COLO668 (cell line): Measurements from ENCODE around the gene NUP153.
"Not testable (repeated sequence)": the region's sequence is repeated elsewhere in the genome, so short reads cannot be mapped to it uniquely, and the experiment has no call there.

Experiments
- DNase-seq: peaks from one replicate; lab custom pipeline; 2025; ENCODE audit not compliant: unreplicated experiment; lab: John Stamatoyannopoulos, UW

The NUP153 gene

DNA sequence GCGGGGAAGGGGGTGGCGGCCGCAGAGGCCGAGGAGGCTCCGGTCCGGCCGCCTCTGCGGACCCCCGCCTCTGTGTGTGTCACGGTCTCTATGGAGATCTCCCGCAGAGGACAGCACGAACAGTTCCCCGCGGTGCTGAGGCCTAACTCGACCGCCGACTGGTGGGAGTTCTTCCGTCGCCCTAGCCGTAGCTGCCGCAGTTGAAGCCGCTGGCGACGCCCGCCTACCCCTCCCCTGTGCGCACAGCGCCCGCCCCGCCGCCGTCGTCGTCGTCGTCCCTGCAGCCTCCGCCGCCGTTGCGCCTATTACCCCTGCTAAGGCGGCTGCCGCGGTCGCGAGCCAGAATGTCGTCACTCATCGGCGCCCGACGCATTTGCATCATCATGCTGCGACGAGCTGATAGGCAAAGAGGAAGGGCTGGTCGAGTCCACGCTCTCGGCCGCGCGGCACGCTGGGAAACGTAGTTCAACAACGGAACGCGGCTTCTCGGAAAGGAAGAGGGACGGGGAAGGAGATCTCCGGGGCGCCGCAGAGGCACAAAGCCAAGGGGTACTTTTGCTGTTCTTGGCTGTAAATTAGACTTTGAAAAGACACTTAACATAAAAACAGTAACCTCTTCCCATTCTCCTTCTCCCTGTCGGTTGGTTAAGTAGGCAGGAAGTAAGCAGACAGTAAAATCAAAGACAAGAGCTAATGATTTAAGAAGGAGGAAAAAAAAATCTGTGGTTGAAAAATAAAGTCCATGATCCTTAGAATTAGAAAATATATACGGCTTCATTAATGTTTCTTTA lies at the start of gene NUP153:
Gene NUP153 (minus strand): TSS at position 346 of the 791 bp plus-strand sequence. CDS start 538 bp downstream, outside the sequence.
- DNase-seq: peak; percentile 97

DNA sequence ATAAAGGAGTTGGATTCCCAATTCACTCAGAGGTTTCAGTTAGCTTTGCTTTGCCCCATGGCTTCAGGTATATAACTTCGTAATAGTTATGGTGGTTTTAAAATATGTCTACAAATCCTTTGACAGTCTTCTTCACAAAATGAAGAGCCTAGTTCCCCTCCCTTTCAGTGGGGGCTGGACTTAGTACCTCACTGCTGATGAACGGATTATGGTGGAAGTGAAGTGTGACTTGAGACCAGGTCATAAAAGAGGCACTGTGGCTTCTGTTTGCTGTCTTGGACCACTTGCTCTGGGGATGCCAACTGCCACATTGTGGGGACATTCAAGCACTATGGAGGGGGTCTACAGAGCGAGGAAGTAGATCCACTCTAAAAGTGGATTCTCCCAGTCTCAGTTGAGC lies 47.5 kb upstream of the NUP153 start:
- DNase-seq: no peak

DNA sequence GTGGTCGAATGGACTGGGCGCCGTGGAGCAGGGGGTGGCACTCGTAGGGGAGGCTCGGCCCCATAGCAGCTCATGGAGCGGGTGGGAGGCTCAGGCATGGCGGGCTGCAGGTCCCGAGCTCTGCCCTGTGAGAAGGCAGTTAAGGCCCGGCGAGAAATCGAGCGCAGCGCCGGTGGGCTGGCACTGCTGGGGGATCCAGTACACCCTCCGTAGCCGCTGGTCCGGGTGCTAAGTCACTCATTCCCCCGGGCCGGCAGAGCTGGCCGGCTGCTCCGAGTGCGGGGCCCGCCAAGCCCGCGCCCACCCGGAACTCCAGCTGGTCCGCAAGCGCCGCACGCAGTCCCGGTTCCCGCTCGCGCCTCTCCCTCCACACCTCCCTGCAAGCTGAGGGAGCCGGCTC lies 38.6 kb upstream of the NUP153 start:
- DNase-seq: not testable (repeated sequence)

DNA sequence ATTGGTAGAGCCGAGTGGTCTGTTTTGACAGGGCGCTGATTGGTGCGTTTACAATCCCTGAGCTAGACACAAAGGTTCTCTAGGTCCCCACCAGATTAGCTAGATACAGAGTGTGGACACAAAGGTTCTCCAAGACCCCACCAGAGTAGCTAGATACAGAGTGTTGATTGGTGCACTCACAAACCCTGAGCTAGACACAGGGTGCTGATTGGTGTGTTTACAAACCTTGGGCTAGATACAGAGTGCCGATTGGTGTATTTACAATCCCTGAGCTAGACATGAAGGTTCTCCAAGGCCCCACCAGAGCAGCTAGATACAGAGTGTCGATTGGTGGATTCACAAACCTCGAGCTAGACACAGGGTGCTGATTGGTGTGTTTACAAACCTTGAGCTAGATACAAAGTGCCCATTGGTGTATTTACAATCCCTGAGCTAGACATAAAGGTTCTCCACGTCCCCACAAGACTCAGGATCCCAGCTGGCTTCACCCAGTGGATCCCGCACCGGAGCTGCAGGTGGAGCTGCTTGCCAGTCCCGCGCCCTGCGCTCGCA lies 38.1 kb upstream of the NUP153 start:
- DNase-seq: not testable (repeated sequence)

DNA sequence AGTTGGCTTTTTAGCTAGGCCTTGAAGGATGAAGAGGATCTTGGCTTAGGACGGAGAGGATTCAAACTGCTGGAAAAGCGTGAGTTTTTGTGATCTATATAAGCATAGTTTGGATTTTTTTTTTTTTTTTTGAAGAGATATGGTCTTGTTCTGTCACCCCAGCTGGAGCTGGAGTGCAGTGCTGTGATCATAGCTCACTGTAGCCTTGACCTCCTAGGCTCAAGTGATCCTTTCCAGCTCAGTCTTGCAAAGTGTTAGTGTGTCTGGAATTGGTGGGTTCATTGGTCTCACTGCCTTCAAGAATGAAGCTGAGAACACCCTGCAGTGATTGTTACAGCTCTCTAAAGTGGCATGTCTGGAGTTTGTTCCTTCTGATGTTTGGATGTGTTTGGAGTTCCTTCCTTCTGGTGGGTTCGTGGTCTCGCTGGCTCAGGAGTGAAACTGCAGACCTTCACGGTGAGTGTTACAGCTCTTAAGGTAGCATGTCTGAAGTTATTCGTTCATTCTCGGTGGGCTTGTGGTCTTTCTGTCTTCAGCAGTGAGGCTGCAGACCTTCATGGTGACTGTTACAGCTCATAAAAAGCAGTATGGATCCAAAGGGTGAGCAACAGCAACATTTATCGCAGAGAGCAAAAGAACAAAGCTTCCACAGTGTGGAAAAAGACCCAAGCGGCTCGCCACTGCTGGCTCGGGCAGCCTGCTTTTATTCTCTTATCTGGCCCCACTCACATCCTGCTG lies 37.5 kb upstream of the NUP153 start:
- no peak for DNase-seq

DNA sequence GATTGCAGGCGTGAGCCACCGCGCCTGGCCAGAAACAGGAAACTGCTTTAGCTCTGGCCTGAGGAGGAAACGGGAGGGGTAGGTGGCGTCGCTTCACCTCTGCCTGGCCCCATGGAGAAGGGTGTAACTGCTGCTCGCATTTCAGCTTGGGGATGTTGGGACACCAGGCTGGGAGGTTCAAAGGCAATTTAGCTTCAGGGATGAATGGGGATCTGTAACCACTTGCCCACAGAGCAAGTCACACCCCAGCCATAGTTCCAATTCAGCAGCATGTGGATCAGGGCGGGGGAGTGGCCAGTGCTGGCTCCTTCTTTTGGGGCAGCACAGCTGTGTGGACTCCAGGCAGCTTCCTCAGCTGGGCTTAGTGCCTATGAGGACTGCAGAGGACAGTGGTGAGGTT lies 34.8 kb upstream of the NUP153 start:
- no peak for DNase-seq

DNA sequence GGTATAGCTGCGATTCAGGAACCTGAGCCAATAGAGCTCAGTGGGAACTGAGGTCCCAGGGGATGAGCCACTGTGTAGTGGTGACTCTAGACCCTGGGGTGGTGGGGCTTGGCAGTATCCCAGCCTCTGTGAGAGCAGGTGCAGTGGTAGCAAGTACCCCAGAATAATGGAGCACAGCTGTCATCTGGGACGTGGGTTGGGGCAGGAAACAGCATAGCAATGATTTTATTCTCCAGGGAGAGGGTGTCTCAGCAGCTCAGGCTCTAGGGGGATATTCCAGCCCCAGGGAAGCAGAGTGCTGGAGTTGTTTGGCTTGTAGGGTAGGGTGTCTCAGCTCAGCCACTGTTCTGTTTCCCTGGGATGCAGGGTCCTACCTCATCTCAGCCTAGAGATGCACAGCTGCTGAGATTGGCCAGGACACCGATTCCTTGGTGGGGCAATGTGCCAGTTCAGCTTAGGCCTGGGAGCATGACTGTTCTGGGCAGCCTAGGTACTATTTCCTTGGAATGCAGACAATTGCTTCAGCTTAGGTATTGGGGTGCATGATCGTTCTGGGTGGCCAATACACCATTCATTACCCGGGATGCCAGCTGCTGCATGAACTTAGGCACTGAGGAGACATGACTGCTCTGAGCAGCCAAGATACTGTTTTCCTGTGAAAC lies 34.0 kb upstream of the NUP153 start:
- no peak for DNase-seq

DNA sequence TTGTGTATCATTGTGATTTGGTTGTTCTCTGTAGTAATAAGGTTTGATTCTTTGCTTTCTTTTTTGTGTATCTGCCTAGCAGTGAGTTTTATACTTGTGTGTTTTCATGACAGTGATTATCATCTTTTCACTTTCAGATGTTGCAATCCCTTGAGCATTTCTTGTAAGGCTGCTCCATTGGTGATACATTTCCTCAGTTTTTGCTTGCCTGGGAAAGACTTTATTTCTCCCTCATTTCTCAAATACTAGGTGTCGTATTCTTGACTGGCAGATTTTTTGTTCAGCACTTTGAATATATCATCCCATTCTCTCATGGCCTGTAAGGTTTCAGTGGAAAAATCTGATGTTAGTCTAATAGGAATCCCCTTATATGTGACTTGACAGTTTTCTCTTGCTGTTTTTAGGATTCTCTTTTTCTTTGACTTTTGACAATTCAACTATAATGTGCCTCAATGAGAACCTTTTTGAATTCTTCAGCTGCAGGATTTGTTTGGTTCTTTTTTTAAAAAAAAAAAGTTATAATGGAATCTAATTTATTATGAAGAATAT lies 31.1 kb upstream of the NUP153 start:
- no peak for DNase-seq

DNA sequence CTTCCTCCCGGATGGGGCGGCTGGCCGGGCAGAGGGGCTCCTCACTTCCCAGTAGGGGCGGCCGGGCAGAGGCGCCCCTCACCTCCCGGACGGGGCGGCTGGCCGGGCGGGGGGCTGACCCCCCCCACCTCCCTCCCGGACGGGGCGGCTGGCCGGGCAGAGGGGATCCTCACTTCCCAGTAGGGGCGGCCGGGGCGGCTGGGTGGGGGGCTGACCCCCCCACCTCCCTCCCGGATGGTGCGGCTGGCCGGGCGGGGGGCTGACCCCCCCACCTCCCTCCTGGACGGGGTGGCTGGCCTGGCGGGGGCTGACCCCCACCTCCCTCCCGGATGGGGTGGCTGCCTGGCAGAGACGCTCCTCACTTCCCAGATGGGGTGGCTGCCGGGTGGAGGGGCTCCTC lies 28.6 kb upstream of the NUP153 start:
- DNase-seq: not testable (repeated sequence)

DNA sequence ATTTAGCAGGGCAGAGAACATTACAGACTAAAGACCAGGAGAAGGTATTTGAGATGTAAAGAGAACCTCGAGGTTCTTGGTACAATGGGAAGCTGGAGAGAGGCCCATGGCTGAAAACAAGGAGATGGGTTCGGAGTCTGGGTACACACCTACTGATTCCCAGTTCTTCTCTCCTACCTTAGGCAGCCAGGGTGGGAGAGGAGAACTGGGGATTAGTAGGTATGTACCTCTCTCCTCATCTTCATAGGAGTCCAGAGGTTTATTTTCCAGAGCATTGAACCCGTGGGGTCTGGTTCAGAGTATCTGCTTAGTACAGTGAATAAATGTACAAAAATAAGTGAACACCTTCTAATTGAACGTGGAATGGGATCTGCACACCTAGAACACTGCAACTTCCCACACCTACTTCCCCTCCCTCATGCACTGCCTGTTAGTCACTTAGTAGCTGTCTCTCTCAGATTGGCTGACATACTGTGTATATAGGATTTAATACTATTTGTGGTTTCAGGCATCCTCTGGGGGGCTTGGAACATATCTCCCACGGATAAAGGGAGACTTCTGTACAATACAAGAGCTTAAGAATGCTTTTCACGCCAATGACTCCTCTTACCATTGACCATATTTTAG lies 23.5 kb upstream of the NUP153 start:
- no peak for DNase-seq

DNA sequence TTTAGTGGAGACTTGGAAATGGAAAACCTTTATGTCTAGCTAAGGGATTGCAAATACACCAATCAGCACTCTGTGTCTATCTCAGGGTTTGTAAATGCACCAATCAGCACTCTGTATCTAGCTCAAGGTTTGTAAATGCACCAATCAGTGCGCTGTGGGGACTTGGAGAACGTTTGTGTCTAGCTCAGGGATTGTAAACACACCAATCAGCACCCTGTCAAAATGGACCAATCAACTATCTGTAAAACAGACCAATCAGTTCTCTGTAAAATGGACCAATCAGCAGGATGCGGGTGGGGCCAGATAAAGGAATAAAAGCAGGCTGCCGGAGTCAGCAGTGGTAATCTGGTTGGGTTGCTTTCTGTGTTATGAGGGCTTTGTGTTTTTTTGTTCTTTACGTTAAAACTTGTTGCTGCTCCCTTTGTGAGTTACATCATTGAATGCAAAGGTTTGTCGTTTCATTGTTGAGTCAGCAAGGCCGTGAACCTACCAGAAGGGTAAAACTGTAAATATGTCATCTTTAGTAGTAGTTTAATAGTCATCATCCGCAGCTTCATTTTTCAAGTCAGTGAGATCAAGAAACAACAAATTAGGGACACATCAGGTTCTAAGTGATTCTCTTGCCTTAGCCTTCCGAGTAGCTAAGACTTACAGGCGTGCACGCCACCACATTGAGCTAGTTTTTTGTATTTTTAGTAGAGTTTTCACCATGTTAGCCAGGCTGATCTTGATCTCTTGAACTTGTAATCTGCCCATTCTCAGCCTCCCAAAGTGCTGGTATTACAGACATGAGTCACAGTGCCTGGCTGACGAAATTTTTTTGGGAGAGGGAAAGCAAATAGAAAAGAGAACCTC lies 22.7 kb upstream of the NUP153 start:
- no peak for DNase-seq

DNA sequence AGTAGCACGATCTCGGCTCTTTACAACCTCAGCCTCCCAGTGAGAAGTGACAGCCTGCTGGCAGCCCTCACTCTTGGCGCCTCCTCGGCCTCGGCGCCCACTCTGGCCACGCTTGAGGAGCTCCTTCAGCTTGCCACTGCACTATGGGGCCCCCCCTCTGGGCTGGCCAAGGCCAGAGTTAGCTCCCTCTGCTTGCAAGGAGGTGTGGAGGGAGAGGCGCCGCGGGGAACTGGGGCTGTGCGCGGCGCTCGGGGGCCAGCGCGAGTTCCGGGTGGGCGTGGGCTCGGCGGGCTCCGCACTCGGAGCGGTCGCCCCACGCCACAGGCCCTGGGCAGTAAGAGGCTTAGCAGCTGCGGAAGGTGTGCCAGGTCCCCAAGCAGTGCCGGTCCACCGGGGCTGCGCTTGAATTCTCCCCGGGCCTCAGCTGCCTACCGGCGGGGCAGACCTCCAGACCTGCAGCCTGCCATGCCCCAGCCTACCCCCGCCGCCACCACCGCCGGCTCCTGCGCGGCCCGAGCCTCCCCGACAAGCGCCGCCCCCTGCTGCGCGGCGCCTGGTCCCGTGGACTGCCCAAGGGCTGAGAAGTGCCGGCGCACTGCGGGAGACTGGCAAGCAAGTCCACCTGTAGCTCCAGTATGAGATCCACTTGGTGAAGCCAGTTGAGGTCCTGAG lies 22.0 kb upstream of the NUP153 start:
- DNase-seq: no peak

DNA sequence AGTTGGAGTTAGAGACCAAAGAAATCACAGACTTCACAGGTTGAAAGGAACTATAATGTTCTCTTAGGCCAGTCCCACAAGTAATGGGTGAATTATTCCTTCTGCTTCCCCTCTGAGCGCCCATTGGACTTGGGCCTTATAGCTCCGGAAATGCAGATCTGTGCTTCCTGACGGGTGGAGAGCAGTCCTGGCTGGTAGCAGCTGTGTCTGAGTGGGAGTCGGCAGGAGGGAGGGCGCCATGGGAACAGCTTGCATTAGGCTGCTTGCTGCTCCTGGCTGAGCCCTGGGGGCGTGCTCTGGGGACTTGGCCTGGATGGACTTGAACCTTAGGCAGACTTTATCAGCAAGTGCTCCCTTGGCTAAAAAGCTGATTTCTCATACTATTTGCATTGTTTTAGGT lies 18.4 kb upstream of the NUP153 start:
- peak; percentile 64 for DNase-seq

DNA sequence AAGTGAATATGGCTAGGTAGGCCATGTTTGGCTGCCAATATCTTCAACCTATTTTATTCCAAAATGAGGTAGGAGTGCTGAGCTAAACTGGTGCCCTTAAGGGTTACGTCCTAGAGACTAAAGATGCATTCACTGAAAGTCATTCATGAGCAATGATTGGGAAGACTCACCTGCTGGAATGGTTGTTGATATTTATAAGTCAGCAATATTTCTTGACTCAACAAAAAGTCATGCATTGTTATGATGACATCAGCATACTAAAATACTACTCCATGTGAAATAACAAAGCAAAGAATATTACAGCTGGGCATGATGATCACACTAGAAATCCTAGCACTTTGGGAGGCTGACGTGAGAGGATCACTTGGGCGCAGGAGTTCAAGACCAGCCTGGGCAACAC lies 17.6 kb upstream of the NUP153 start:
- no peak for DNase-seq

DNA sequence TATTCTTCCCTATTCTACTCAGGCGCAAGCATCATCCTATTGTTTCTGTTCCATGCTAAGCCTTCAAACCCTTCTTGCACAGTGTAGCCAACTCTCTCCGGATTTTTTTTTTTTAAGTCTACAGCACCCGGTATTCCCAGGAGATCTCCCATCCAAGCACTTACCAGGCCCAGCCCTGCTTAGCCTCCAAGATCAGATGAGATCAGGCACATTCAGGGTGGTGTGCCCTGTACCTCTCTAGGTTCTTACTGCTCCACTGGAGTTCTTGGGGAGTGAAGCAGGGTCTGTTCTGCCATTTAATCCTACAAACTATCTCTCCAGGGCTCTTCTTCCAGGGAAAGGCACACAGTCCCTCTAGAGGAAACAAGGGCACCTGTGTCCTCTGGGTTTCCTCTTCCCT lies 14.9 kb upstream of the NUP153 start:
- no peak for DNase-seq

DNA sequence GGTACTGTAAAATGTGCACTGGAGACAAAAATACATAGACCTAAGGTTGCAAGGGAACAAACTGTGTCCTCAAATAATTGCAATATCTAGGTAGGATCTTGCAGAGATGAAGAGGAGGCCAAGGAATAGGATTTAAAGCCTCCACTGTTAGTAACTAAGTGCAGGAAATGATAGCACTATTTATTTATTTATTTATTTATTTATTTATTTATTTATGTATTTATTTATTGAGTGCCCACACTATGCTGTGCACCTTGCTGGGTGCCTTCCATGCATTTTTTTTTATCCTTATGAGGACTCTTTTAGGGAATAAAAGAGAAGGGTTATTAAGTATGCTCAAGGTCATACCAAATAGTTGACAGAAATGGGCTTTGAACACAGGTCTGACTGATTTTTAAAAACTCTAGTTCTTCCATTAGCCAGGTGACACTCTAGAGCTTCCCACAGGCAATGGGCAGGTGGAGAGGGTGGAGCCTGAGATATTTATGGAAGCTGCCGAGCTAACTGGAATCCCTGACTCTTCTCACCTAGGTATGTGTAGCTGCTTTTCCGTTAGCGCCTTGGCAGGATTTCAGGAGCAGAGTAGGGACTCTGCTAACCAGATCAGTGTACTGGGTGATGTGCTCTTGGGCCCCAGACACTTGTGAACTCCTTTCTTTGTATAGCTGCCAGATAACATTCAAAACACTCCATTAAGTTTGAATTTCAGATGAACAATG lies 12.8 kb upstream of the NUP153 start:
- DNase-seq: peak; percentile 7

DNA sequence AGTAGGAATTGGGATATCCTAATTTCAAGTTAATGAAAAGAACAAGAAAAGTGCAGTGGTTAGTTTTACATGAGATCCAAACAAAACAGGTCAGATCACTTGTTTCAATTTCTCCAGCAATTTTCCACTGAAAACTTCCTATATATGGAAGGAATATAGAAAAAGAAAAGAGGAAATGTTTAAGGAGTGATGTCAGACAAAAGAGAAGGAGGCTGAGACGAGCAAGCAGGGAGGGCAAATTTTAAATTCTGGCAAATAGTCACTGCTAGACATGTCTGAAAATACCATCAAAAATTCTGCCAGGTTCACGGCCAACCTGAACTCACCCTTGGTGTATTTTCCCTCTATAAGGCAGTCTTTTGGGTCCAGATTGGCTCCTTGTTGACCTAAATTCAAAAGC lies 9.5 kb upstream of the NUP153 start:
- DNase-seq: no peak

DNA sequence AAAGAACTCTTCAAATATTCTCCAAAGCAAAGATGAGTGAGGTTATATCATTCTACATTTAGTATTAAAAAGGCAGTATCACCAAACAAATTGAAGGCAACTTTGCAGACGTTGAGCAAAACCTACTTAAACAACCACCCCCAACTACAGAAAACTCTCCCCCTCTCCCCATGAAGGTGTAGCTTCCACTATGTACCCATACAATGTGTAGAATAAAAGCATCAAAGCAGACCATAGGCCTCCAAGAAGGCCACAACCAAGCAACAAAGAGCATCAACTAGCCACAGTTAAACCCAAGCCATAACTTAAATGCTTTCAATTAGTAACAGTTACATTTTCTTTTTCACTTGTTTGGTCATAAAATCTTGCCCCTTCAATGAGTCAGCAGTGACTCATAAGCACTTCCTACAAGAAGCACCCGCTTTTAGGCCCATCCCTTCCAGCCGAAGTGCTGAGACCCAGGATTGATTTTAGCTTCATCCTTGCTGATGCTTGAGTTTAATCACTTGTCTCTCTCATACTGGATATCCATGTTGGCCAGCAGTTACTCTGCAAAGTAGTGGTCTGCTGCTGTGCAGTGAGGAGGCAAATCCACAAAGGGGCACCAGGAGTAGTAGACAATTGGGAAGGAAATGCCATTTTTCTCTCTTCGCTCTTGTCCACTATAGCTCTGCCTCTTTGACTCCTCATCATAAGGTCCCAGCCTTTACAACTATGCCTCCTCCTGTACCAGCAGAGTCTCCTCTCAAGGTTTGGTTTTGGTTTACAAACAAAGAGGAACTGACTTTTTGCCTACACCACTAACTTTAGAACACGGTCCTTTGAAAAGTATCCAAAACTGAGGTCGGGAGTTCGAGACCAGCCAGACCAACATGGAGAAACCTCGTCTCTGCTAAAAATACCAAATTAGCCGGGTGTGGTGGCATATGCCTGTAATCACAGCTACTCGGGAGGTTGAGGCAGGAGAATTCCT lies 8.4 kb upstream of the NUP153 start:
- DNase-seq: no peak
